A673 (cell line): Measurements from ENCODE around the gene AAR2. TPM values are rescaled to one million over a fixed set of nuclear protein-coding genes. Genes with fewer than 3 reads are reported as not detected.

Experiments
- BruUV-seq: library from RNA; stranded (reverse); fragments of 400-500 nt; replicated peaks from 2 replicates; lab custom pipeline; 2021; lab: Mats Ljungman, UMichigan
- CTCF ChIA-PET: fragments of 300-600 bp; sonication (Branson Sonifier 250); formaldehyde crosslinking; loops from one replicate; lab custom pipeline; 2022; ENCODE audit warnings: antibody characterized with exemption; lab: Charles Lee
- POLR2A ChIA-PET: fragments of 300-600 bp; sonication (Branson Sonifier 250); formaldehyde crosslinking; loops from one replicate; lab custom pipeline; 2022; ENCODE audit warnings: antibody characterized with exemption; ENCODE audit not compliant: low non-redundant PET; lab: Charles Lee
- DNase-seq: peaks from one replicate; pipeline ENCODE4 v3.0.0-alpha.2; 2015; ENCODE audit warnings: low spot score
- H3K27ac ChIP-seq: fragments of 200-600 bp; sonication (generic); 2 replicates; pipeline ENCODE4 v1.5.1; 2016; ENCODE audit warnings: mixed run types, low read depth, mild to moderate bottlenecking, mixed read lengths, antibody characterized with exemption, low read length; ENCODE audit not compliant: poor library complexity, severe bottlenecking
- H3K27me3 ChIP-seq: fragments of 200-600 bp; sonication (generic); replicated peaks from 2 replicates; pipeline ENCODE4 v1.6.1; 2017; ENCODE audit warnings: mixed run types, low read depth, mild to moderate bottlenecking, mixed read lengths, antibody characterized with exemption, low read length; ENCODE audit not compliant: insufficient read depth, poor library complexity
- H3K36me3 ChIP-seq: fragments of 200-600 bp; sonication (generic); 2 replicates; pipeline ENCODE4 v1.6.1; 2016; ENCODE audit warnings: mixed run types, mild to moderate bottlenecking, mixed read lengths, antibody characterized with exemption, low read length; ENCODE audit not compliant: insufficient read depth, poor library complexity, severe bottlenecking
- H3K4me1 ChIP-seq: fragments of 200-600 bp; sonication (generic); 2 replicates; pipeline ENCODE4 v1.6.1; 2017; ENCODE audit warnings: mixed run types, mild to moderate bottlenecking, mixed read lengths, antibody characterized with exemption, low read length; ENCODE audit not compliant: insufficient read depth, poor library complexity, severe bottlenecking
- H3K4me3 ChIP-seq: fragments of 200-600 bp; sonication (generic); 2 replicates; pipeline ENCODE4 v1.5.1; 2016; ENCODE audit warnings: low read depth, mixed run types, mild to moderate bottlenecking, mixed read lengths, low read length; ENCODE audit not compliant: poor library complexity, severe bottlenecking
- H3K9me3 ChIP-seq: fragments of 200-600 bp; sonication (generic); 2 replicates; pipeline ENCODE4 v1.6.1; 2016; ENCODE audit warnings: mixed run types, low read depth, mild to moderate bottlenecking, mixed read lengths, antibody characterized with exemption, low read length; ENCODE audit not compliant: poor library complexity, severe bottlenecking
- EZH2 ChIP-seq: fragments of 200-600 bp; sonication (generic); IDR thresholded peaks from 2 replicates; pipeline ENCODE4 v1.6.1; 2017; ENCODE audit warnings: borderline replicate concordance, low read depth, mild to moderate bottlenecking, mixed read lengths, antibody characterized with exemption, low read length; ENCODE audit not compliant: poor library complexity, severe bottlenecking
- intact Hi-C: fragments of 100-400 bp; cut with micrococcal nuclease; formaldehyde crosslinking; loops from one replicate; pipeline ENCODE4 v1.10.0; 2022; ENCODE audit not compliant: unreplicated experiment
- total RNA-seq: library from RNA; stranded (reverse); gene quantifications from 2 replicates; pipeline ENCODE4 v1.2.3, GENCODE V29; 2021
- TF ChIP-seq, protein P1 (sequence below): fragments of 300-800, 200-600 bp; sonication (generic); conservative IDR thresholded peaks from 2 replicates; pipeline ENCODE4 v1.5.1; 2017; ENCODE audit warnings: low read depth, mild to moderate bottlenecking, antibody characterized with exemption, low read length, moderate library complexity, mixed read lengths

Gene AAR2
- total RNA-seq, 1 experiment from 2014 or later: 33.6 TPM

- POLR2A ChIA-PET: no interaction called here
- peaks cover 6% of the 10 kb centered on the region for H3K4me1 ChIP-seq
- no peak for DNase-seq
- TF ChIP-seq, protein P1, sequence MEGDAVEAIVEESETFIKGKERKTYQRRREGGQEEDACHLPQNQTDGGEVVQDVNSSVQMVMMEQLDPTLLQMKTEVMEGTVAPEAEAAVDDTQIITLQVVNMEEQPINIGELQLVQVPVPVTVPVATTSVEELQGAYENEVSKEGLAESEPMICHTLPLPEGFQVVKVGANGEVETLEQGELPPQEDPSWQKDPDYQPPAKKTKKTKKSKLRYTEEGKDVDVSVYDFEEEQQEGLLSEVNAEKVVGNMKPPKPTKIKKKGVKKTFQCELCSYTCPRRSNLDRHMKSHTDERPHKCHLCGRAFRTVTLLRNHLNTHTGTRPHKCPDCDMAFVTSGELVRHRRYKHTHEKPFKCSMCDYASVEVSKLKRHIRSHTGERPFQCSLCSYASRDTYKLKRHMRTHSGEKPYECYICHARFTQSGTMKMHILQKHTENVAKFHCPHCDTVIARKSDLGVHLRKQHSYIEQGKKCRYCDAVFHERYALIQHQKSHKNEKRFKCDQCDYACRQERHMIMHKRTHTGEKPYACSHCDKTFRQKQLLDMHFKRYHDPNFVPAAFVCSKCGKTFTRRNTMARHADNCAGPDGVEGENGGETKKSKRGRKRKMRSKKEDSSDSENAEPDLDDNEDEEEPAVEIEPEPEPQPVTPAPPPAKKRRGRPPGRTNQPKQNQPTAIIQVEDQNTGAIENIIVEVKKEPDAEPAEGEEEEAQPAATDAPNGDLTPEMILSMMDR: no peak
- TF ChIP-seq EZH2: no peak
- BruUV-seq: no TSS peak
- no peaks in the 10 kb centered on the region for H3K36me3 ChIP-seq
- no peak overlapping the region for H3K4me3 ChIP-seq
- CTCF ChIA-PET: no interaction called here
- H3K27me3 ChIP-seq: peaks cover 42% of the 10 kb centered on the region
- intact Hi-C loops: no loop called here
- no peaks in the 10 kb centered on the region for H3K9me3 ChIP-seq
- no peak overlapping the region for H3K27ac ChIP-seq
These were observed 66.8 kb downstream of the AAR2 start for GRCh38 chr20:36303020-36303595.

DNA sequence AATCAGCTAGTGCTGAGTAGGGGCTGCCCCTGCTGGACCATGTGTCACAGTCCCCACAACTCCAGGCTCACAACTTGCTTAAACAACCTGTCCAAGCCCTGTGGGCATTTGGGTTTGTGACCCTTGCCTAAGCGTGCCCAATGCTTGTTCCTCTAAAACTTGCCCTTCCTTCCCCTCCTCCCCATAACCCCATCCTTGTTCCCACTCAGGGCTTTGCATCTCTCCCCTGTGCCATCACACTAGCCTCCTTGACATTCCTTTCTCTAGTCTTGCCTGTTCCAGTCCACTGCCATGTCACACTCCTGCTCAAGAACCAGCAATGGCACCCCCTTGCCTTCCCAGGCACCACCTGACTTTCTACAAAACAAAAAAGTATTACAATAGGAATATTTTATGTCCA lies 67.6 kb downstream of the AAR2 start:
- Histone ChIP-seq H3K4me1 (peaks cover 6% of the 10 kb centered on the region), H3K9me3 (no peaks in the 10 kb centered on the region), H3K27ac (no peak overlapping the region), H3K36me3 (no peaks in the 10 kb centered on the region), H3K4me3 (no peak overlapping the region), H3K27me3 (peaks cover 42% of the 10 kb centered on the region)
- no peak for DNase-seq
- BruUV-seq: no TSS peak
- intact Hi-C loops: no loop called here
- ChIA-PET CTCF (no interaction called here), POLR2A (no interaction called here)
- TF ChIP-seq, protein P1: no peak
- no peak for TF ChIP-seq EZH2

GRCh38 chr20:36304786-36305495 lies 68.7 kb downstream of the AAR2 start:
- BruUV-seq: no TSS peak
- no peak overlapping the region for H3K27ac ChIP-seq
- no peak overlapping the region for H3K4me3 ChIP-seq
- intact Hi-C loops: no loop called here
- H3K9me3 ChIP-seq: no peaks in the 10 kb centered on the region
- H3K27me3 ChIP-seq: peaks cover 42% of the 10 kb centered on the region
- ChIA-PET POLR2A (no interaction called here), CTCF (interaction anchor here (0.7 kb wide), 1 partner anchor 12 kb away, joined by 3 read pairs; no protein-coding TSS in a partner anchor)
- no peaks in the 10 kb centered on the region for H3K36me3 ChIP-seq
- H3K4me1 ChIP-seq: peaks cover 6% of the 10 kb centered on the region
- TF ChIP-seq, protein P1: no peak
- no peak for TF ChIP-seq EZH2
- DNase-seq: no peak
